ENCODE data around the gene LARP7.
"Not testable (repeated sequence)": the region's sequence is repeated elsewhere in the genome, so short reads cannot be mapped to it uniquely, and the experiment has no call there.

Gene LARP7

DNA sequence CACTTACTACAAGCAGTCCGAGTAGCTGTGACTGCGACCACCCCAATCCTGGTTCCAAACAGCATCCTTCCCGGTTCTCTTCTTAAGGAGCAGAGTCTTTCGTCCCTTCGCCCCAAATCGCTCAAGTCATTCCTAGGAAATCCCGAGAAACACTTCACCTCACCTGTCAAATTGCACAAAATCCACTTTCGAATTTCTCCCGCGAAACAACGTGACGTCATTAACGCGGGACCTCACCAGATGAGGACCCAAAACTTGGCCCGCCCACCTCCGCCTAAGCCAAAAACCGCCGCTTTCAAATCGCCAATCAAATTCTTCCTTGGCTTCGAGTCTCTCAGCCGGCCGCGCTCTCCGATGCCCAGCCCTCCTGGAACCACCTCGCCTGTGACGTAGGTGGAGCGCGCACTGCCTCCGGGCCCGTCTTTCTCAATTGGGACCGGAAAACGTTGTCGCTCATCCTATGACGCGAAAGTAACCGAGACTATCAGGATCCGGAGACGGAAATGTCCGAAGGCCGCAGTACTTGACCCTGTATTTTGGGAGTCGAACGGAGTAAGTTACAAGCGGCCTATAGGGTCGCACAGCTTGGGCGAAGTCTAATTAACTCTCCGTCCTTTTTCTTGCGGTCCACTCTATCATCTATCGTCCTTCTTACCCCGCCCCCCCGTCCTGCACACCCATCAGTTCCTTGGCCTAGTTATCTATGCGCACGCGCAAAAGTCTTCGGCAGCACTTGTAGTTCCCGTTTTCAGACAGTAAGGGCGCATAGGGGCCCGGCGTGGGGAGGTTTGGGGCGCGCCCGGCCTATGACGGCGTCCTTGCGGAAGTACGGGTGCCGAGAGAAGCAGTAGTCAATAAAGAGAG, at the start of gene LARP7, which contains the start of gene ZGRF1:
LARP7 (plus strand) TSS at position 456 of the 864 bp plus-strand sequence. CDS start 7,527 bp downstream, outside the sequence.
ZGRF1 (minus strand) TSS at position 222 of the 864 bp plus-strand sequence. CDS start 3,733 bp downstream, outside the sequence.
- peak; percentile 97 to 100 (median 98) for DNase-seq

DNA sequence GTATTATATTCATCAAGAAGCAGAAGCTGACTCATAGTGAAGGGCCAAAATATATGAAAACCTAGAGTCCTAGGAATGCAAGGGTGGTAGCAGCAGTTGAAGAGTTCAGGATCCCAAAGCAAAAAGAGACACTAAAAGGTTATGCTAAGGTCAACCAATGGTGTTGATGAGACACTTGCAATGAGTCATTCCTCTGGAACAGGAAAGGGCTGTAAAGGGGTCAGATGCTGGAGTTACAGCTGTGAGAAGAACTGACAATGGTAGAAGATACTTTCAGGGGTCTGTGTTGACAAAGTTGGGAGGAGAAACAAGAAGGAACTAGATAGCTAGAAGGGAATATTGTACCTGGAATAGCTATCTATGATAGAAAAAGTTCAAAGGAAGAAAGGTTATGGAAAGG, 47.7 kb upstream of the LARP7 start:
- no peak for DNase-seq

GRCh38 chr4:112591593-112591992, 45.4 kb upstream of the LARP7 start:
- no peak for DNase-seq

GRCh38 chr4:112592717-112593116, 44.2 kb upstream of the LARP7 start:
- DNase-seq: no peak

DNA sequence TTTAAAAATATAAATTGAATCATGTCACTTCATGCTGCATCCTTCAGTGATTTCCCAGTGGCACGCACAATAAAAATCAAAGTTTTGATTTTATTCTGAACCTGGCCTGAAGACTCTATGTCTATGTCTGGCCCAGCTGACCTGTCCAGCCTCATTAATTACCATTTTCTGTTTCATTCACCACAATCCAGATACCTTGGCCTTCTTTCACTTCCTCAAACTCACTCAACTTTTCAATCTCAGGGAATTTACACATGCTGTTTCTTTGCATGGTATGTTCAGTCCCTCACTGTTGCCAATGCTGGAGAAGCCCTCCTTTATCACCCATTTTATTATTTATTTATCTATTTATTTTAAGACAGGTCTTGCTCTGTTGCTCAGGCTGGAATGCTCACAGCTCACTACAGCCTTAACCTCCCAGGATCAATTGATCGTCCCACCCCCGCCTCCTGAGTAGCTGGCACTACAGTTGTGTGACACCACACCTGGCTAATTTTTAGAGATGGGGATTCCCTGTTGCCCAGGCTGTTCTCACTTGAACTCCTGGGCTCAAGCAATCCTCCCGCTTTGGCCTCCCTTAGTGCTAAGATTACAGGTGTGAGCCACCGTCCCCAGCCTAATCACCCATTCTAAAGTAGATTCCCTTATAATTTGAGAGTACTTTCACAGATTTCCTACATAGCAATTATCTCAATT, 43.4 kb upstream of the LARP7 start:
- no peak for DNase-seq

DNA sequence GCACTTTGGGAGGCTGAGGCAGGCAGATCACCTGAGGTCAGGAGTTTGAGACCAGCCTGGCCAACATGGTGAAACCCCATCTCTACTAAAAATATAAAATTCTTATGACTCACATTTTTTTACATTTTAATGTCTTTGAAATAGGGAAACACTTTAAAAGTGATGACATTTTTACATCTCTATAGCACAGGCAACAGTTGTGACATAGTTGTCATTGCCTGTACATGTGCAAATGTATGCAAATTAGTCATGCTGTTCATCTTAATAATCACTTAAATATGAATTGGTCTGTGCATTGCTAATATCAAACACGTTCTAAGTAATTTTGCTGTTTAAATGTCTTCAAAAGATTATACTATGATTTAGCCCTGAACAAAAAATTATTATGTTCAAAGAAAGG, 42.0 kb upstream of the LARP7 start:
- no peak for DNase-seq

DNA sequence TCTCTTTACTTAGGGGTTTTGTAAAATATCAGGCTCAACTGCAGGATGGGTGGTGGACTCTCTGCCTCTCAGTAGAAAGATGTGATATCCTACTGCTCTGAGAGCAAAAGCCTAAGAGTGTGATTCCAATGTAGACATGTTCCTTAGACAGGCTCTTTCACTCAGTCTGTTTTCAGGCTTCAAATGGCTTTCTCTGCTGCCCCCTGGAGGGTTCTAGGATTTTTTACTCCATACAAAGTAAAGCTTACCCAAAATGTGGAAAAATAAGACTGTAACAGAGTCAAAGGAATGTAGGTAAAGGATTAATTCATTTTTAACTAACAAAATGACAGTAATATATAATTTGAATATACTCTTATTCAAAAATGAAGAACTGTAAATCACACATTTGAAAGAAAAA, 32.4 kb upstream of the LARP7 start:
- DNase-seq: peak in 4 of 6 experiments; percentile 1 to 41 (median 20)

DNA sequence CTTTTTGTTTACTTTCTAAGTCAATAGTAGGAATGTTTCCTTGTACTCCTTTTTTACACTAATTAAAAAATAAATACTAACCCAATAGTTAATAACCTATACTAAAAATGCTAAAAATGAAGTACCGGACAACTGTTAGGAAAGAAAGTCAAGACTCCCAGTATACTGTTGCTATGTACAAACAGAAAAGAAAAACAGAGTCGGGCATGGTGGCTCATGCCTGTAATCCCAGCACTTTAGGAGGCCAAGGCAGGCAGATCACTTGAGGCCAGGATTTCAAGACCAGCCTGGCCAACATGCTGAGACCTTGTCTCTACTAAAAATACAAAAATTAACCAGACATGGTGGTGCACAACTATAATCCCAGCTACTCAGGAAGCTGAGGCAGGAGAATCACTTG, 24.1 kb upstream of the LARP7 start:
- DNase-seq: not testable (repeated sequence)

DNA sequence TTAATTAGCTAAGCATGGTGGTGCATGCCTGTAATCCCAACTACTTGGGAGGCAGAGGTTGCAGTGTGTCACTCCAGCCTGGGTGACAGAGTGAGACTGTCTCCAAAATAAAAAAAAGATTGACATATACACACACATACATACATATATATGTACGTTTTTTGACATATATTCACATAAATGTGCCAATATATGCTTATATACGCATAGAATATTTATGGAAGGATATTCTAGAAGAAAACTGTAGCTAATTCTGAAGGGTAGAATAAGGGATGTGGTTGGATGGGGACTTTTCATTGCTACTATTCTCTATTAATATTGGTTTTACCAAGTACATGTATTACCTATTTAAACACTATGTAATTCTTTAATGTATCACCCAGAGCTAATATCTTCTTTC, 20.0 kb upstream of the LARP7 start:
- no peak for DNase-seq

GRCh38 chr4:112626228-112626627, 10.7 kb upstream of the LARP7 start:
- no peak for DNase-seq

GRCh38 chr4:112633477-112634235, 3.3 kb upstream of the LARP7 start:
- DNase-seq: peak in 2 of 6 experiments; percentile 18 to 31

DNA sequence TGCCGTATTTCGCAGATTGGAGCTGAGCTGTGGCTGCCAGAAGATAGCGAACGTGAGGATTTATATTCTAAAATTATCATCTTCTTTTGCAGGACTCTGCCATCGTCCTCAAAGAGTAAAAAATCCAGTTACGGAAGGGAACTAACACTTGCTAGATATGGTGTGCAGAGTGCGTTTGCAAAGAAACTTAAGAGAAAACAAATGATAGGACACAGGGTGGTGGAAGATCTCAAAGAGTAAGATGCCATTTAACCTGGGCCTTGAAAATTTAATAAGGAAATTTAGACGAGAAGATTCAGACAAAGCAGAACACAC, 566 bp downstream of the LARP7 start:
- DNase-seq: no peak

DNA sequence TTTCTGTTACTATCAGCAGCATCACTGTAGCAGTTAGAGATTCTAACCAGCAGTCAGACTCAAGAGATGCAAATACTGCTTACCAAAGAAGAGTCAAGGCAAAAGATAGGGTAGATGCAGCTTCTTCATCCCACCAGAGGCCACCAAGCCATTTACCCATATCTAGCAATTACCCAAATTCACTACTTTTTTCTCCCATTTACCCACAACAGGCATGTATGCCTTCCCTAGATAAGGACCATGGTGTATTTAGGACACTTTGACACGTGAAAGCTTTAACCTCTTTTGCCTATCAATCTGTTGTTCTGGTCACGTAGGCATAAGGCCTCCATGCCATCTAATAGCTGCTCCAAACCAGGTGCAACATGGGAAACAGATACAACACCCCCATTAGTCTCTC, 5.6 kb downstream of the LARP7 start:
- no peak for DNase-seq

- DNase-seq: not testable (repeated sequence)
Observed at GRCh38 chr4:112644595-112645535, 7.9 kb downstream of the LARP7 start.

DNA sequence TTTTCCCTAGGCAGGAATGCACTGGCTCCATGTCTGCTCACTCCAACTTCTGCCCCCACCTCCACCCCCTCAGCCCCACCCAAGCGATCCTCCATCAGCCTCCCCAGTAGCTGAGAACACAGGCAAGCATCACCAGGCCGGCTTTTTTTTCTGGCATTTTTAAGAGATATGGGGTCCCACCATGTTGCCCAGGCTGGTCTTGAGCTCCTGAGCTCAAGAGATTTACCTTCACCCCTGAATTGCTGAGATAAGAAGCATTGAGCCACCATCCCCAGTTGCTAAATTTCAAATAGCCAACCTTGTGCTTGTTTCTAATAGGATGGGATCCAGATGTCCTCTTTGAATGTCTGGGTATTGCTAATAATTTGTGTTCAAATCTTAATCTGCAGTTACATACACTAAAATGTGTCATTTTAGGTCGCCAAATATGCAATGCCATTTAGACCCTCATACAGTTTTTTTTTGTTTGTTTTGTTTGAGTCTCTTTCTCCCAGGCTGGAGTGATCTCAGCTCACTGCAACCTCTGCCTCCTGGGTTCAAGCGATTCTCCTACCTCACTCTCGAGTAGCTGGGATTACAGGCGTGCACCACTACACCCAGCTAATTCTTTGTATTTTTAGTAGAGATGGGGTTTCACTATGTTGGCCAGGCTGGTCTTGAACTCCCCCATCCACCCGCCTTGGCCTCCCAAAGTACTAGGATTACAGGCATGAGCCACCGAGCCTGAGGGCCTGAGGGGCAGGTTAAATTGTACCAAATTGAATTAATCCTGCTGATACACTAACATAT, 8.8 kb downstream of the LARP7 start:
- DNase-seq: no peak

- DNase-seq: no peak
Observed at GRCh38 chr4:112646632-112647537, 9.9 kb downstream of the LARP7 start.

DNA sequence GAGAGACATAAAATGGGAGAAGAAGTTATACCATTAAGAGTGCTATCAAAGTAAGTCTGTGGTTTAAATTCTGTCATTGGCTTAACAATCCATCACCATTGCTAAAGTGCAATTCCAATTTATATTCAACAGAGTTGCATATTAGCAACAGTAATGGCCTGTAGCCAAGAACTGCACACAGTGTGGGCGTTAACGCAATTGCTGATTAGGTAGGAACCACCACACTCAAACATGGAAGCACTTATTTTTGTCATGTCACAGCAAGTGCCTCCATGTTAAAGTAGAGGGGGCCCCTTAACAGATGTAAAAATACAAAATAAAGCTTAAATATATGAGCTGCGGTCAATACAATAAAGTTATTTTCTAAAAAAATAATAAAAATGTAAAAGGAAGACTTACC, 10.8 kb downstream of the LARP7 start:
- DNase-seq: no peak

DNA sequence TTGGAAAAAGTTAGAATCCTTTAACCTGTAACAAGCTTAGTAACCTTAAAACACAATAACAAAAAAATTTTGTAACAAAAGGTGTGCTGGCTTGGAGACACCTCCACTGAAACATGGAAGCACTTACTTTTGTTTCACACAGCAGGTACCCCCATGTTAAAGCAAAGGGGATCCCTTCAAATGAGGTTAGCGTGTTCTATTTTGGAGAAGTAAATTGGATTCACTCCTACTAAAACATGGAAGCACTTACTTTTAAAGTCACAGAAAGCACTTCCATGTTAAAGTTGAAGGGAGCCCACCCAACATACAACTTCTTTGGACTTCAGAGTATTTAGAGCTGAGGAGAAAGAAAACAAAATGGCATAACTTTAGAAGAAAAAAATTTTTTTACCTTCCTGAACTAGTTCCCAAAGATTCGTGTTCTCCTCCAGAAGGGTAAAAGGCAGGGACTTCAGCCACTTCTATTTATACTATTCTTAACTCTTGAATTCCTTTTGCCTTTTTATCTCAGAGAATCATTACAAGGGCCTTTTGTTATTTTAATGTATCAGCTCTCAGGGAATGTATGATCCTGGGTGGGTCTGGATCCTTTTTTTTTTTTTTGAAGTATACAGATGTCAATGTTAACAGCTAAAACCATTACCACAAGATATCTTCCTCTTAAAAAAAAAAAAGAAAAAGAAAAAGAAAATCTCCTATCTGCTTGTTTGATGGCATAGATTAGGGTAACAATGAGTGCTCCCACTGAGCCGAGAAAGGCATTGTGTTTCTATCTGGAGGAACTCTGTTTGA, 11.5 kb downstream of the LARP7 start:
- no peak for DNase-seq

GRCh38 chr4:112649055-112649408, 12.1 kb downstream of the LARP7 start:
- no peak for DNase-seq

GRCh38 chr4:112650332-112650731, 13.4 kb downstream of the LARP7 start:
- DNase-seq: no peak

Data from stimulated activated naive CD4-positive, alpha-beta T cell (primary cell).